Spleen (tissue), 7 donors: Measurements from ENCODE around the gene PDE10A.

Source experiments
- POLR2AphosphoS5 ChIP-seq, 3 donors: sonication (generic); formaldehyde crosslinking; IDR thresholded peaks; one replicate each; pipeline ENCODE4 v1.5.1; 2017; ENCODE audit warnings: antibody characterized with exemption in 3 of 3
- TF ChIP-seq, protein P1 (sequence below), 11 experiments: fragments of 200-600 bp in 7 of 11; fragments of 450-650 bp in 4 of 11; sonication (generic) in 4 of 11; IDR thresholded peaks in 8 of 11; conservative IDR thresholded peaks in 3 of 11; 1 replicate in 7 of 11; 2 replicates in 4 of 11; pipeline versions ENCODE4 v1.4.0 to v1.8.0; 2016 to 2021; ENCODE audit warnings: antibody characterized with exemption in 11 of 11, inconsistent platforms in 4 of 11, mild to moderate bottlenecking in 1 of 11
- donor health status: DM: no; HTN: no; CAD: no; lungs with moderate emphysema.
- donor health status: DM: no; HTN: no; CAD: no.
- donor health status: DM: no; HTN: no; CAD: no.

GRCh38 chr6:165679326-165679725 is 16.3 kb upstream of the PDE10A start:
- TF ChIP-seq, protein P1, sequence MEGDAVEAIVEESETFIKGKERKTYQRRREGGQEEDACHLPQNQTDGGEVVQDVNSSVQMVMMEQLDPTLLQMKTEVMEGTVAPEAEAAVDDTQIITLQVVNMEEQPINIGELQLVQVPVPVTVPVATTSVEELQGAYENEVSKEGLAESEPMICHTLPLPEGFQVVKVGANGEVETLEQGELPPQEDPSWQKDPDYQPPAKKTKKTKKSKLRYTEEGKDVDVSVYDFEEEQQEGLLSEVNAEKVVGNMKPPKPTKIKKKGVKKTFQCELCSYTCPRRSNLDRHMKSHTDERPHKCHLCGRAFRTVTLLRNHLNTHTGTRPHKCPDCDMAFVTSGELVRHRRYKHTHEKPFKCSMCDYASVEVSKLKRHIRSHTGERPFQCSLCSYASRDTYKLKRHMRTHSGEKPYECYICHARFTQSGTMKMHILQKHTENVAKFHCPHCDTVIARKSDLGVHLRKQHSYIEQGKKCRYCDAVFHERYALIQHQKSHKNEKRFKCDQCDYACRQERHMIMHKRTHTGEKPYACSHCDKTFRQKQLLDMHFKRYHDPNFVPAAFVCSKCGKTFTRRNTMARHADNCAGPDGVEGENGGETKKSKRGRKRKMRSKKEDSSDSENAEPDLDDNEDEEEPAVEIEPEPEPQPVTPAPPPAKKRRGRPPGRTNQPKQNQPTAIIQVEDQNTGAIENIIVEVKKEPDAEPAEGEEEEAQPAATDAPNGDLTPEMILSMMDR (IDR thresholded peaks at IDR 0.05 in 8 of 11, conservative IDR thresholded peaks at IDR 0.05 in 3 of 11): no peak
- no peak for TF ChIP-seq POLR2AphosphoS5 (IDR thresholded peaks at IDR 0.05)
